Measurements from ENCODE around the gene PIGK.
"Not testable (repeated sequence)": the region's sequence is repeated elsewhere in the genome, so short reads cannot be mapped to it uniquely, and the experiment has no call there.

PIGK gene

DNA sequence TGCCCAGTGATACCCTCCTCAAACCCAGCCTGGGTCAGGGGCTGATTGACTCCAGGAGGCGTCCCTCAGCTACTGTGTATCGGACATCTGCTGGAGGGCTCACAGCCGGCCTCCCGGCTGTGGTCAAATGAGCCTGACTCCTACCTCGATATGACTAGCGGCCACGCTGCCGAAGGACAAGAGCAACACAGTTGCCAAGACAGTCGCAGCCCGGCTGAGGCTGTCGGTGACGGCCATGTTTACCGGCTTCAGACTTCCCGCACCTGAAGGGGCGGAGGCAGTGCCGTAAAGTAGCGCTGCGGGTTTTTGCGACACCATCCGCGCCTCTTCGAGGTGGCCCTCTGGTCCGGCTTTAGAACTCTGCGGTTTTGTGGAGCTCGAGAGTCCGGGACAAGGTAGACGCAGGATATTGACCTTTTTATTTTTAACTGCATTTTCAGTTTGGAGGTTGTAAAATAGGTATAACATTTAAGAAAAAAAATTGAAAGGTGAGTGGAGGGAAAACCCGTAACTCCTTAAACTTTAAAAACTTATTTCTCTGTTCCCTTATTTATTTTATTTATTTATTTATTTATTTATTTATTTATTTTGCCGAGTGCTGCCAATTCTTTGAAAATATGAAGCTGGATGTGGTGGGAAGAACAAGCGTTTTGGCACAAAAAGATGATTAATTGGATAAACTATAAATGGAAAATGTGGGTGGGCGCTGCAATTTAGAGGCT, at the start of gene PIGK:
Gene PIGK (minus strand): TSS at position 265 of the 722 bp plus-strand sequence. CDS start 28 bp downstream, at position 237.
- peak; percentile 51 for DNase-seq

DNA sequence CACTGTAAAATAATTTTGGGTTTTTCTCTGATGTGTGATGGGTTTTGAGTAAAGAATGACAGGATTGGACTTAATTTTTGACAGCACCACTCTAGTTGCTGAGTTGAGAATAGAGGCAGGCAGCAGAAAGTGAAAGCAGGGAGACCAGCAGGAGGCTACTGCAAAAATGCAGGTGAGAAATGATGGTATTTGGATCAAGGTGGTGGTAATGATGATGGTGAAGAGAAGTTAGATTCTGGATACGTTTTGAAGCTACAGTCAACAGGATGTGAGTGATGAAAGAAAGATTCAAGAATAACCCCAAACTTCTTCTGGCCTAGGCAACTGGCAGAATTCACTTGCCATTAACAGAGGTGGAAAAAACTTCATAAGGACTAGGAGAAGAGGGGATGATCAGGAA, 47.8 kb upstream of the PIGK start:
- no peak for DNase-seq

DNA sequence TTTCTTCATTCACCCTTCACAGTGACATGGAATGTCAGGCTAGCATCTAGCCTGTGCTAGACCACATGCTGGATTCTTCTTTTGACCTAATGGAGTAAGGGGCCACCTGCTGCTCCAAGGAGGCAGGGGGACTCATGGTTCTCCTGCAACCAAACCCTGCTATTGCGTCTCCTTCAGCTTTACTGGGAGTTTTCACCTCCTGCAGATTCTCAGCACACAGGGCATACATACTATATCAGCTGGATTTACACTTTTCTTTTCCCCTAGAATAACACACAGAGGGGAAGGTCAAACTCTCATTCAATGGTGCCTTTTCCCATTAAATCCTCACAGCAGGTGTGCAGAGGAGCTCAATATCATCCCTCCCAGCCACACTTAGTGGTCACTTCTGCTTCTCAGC, 46.0 kb upstream of the PIGK start:
- no peak for DNase-seq

DNA sequence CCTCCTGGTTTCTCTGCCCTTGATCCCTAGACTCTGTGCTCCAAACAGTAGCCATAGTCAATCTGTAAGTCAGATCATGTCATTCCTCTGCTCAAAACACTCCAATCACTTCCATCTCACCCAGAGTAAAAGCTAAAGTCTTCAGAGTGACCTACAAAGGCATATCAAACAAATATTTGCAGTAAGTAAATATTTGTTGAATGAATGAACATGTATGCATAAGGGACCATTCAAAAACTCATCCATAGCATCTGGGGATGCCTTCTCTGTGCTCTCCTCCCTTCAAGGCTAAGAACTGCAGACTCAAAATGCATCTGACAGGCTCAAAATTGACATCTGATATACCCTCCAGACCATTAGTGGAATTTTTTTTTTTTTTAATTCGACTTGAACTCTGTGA, 44.5 kb upstream of the PIGK start:
- DNase-seq = no peak

DNA sequence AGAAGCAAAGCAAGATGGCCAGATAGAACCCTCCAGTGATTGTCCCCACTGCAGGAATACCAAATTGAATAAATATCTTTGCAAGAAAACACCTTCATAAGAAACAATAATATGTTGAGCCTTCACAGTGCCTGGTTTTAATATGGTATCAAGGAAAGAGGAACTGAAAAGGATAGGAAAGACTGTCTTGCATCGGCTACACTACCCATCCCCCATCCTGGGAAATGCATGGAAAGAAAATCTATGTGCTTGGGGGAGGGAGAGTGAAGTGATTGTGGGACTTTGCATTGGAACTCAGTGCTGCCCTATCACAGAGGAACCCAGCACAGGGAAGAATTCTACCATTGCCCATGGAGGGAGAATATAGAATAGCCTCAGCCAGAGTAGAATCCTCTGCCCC, 34.0 kb upstream of the PIGK start:
- DNase-seq = no peak

DNA sequence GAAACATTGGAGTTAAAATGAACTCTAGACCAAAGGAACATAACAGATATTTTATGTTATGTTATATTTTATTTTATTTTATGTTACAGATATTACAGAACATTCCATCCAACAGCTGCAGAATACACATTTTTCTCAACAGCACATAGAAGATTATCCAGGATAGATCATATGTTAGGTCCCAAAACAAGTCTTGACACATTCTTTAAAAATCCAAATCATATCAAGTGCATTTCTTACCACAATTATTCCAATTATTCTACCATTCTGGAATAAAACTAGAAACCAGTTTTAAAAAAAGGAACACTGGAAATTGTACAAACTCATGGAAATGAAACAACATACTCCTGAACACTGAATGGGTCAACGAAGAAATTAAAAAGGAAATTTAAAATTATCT, 30.9 kb upstream of the PIGK start:
- no peak for DNase-seq

DNA sequence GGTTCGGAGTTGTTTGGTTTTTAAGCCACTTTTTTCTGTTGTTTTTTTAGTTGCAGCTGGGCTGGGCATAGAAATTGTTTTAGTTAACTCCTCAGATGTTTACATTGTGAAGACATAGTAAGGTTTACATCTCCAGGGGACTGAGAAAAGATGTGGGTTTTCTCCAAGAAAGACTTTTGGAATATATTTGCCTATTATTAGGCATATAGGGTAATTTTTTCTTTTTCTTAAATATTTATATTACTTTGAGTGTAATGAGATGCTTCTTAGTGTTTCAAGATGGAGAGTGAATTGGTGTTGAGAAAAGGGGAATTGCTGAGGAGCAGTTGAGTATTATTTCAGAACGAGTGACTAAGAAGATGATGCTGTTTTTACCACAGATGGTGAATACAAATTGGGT, 26.6 kb upstream of the PIGK start:
- no peak for DNase-seq

DNA sequence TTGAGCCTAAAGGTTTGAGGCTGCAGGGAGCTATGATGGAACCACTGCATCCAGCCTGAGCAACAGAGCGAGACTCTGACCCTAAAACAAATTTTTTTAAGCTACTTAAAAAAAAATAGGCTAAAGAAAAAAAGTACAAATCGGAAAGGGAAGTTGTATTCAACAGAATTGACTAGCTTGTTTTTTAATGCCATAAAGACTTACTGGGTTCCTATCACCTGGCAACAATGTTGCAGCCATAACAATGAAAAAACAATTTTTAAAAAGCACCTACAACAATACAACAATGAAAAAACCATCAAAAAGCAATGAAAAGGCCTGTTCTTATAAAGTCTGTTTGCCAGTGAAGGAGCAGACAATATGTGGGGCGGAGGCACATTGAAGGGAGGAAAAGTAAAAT, 20.1 kb upstream of the PIGK start:
- no peak for DNase-seq

DNA sequence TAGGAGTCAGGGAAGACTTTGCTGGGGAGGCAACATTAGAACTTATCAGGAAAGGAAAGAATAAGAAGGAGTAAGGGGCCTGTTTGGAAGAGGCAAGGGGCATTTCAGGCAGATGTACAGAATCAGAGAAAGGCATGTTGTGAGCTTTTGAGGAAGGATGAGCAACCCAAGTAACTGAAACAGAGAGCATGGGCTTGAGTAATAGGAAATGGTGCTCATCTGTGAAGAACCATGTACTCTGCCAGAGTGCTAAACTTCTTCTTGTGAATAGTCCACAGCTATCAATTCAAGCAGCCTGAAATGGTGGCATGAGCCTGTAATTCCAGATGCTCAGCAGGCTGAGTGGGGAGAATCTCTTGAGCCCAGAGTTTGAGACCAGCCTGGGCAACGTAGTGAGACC, 19.2 kb upstream of the PIGK start:
- DNase-seq = no peak

DNA sequence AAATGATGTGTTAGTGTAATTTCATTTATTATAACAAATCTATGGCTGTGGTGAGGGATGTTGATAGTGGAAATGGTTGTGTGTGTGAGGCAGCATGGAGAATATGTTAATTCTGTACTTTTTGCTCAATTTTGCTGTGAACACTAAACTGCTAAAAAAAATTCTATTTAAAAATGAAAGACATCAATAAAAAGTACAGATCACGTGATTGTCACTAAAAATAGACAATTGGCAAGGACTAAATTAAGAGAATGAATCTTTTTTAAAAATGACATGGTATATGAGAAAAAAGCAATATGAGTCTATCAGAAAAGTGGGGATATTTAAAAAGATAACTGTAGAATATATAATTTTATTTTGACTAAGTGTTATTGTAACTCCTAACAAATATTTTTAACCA, 15.7 kb upstream of the PIGK start:
- no peak for DNase-seq

DNA sequence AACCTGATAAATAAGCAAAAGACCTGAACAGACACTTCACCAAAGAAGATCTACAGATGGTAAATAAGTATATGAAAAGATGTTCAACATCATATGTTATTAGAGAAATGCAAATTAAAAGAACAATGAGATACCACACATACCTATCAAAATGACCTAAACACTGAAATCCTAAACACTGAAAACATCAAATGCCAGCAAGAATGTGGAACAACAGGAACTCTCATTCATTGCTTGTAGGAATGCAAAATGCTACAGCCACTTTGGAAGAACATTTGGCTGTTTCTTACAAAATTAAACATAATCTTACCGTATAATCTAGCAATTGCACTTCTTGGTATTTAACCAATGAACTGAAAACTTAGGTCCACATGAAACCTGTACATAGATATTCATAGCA, 14.9 kb upstream of the PIGK start:
- DNase-seq = no peak

DNA sequence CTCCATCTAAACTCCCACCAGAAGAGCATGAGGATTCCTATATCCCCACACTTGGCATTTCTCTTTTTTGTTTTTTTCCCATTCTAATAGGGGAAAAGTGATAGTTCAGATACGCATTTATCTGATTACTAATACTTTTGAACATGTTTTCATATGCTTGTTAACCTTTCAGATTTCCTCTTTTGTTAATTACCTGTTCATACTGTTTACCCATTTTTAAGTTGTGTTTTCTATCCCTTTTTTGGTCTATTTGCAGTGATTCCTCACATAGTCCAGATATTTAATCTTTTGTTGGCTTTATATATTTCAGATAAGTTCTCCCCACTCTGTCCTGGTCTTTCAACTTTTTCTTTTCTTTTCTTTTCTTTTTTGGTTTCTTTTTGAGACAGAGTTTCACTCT, 13.6 kb upstream of the PIGK start:
- DNase-seq = no peak

DNA sequence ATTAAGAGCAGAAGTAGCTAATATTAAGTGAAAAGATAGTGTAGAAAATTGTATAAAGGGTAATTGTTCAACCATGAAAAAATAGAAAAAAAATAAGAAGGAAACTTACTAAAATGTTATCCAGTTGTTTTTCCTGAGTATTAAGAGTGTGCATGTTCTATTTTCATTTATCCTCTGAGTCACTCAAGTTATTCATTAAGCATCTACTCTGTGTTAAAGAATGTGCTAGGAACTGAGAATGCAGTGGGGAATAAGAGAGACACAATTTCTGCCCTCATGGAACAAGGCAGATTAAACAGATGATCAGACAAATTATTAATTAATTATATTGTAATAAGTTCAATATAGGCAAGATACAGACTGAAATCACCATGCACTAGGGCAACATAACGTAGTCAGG, 10.8 kb upstream of the PIGK start:
- DNase-seq = no peak

DNA sequence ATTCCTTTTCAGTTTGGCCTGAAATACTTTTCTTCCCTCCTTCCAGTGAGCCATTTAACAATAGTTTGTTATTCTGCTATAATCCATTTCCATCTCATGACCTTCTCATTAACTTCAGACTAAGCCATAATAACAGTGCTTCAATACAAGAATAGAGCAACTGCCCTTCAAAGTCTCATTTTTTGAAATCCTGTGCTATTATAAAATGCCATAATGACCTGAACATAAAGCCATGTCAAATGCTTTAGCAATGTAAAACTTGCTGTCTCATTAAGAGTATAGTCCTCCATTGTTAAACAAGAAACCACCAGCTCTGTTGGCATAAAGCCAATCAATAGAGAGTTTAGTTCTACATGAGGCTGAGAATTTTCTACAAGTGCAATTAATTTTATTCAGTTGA, 9.6 kb upstream of the PIGK start:
- DNase-seq = no peak

DNA sequence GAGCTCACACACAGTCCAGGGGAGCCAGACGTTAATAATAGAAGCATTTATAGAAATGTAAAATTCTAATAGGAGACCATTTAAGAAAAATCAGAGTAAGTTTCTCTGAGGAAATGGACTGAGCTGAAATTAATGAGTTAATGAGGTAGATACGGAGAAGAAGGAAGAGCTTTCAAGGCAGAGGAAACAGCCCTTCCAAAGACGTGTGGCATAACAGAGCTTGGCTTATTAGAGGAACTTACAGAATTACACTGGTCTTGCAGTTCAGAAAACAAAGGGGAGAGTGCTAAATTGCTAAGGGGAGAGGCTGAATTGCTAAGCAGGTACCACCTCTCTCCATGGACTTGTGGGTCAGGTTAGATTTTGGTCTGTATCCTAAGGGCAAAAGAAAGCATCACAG, 8.2 kb upstream of the PIGK start:
- DNase-seq = no peak

DNA sequence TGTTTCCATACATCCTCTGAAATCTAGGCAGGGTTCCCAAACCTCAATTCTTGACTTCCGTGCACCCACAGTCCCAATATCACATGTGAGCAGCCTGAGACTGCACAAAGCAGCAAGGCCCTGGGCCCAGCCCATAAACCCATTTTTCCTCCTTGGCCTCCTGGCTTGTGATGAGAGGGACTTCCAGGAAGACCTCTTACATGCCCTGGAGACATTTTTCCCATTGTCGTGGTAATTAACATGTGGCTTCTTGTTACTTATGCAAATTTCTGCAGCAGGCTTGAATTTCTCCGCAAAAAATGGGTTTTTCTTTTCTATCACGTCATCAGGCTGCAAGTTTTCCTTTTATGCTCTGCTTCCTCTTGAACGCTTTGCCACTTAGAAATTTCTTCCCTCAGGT, 3.3 kb upstream of the PIGK start:
- no peak for DNase-seq

DNA sequence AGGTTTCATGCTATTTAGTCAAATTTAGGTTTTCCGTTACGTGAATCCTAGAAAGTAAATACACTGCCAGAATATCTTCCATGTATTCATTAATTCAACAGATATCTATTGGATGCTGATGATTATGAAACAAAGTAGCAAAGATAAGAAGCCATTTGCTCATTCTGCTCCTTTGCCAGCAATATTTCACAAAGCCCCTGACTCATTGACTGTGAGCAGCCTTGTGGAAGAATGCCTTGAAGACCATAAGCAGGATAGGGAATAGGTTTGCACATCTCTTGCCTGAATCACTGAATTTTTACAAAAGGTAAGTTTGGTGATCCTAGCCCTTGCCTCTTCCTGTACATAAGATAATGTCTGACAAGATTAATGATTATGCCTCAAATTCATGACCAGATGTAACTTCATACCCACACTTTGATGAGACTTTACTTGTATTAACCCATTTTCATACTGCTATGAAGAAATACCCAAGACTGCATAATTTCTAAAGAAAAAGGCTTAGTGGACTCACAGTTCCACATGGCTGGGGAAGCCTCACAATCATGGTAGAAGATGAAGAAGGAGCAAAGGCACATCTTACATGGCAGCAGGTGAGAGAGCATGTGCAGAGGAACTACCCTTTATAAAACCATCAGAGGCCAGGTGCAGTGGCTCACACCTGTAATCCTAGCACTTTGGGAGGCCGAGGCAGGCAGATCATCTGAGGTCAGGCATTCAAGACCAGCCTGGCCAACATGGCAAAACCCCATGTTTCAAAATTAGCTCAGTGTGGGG, 1.6 kb upstream of the PIGK start:
- no peak for DNase-seq

DNA sequence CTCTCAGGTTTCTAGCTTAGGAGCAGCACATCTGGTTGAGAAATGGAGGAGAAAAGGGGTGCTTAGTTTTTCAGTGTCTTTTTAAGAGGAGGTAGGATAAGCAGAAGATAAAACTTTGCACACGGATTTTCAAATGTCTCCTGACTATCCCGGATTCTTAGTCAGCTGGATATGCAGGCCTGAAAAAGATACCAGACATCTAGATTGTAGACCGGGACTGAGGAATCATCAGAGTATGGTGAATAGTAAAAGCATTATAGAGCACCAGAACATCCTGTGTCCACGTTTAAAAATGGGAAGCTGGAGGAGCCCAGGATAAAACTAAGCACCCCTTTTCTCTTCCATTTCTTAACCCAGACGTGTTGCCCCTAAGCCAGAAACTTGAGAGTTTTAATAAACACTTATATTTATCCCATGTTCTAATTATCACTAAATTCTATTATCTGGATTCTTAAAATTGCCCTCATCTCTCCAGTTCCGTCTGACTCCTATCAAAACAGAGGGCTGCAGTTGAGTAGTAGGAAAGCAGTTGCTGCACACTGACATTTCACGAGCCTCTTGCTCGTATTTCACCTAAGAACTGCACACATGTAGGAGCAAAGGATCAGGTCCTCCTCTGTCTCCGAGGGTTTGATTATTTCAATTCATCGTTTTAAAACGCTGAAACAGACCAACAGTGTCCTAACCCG, 609 bp downstream of the PIGK start:
- no peak for DNase-seq

DNA sequence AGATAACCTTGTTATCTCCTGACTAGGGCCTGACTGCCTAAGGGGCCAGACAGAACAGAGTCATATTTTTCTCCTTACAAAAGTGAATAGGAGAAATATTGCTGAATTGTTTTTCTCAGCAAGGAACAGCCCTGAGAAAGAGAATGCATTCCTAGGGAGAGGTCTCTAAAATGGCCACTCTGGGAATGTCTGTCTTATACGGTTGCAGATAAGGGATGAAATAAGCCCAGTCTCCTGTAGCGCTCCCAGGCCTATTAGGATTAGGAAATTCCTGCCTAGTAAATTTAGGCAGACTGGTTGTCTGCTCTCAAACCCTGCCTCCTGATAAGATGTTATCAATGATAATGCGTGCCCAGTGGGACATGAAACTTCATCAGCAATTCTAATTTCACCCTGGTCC, 15.2 kb downstream of the PIGK start:
- DNase-seq = not testable (repeated sequence)

DNA sequence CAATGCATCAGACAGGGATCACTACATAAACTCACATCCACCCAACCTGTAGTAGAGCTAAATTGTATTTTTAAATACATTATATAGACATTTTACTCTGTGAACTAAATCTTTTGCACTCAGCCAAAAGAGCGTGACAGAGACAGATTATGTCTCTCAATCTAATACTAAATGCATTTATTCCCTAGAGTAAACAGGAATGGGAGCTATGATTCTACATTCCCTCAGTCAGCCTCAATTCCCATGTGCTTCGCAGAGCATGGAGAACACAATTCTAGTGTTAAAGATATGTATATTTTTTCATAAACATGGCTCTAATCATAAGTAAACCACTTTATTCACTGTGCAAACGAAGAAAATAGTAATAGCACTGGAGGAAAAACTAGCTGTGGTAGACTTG, 16.5 kb downstream of the PIGK start:
- no peak for DNase-seq

DNA sequence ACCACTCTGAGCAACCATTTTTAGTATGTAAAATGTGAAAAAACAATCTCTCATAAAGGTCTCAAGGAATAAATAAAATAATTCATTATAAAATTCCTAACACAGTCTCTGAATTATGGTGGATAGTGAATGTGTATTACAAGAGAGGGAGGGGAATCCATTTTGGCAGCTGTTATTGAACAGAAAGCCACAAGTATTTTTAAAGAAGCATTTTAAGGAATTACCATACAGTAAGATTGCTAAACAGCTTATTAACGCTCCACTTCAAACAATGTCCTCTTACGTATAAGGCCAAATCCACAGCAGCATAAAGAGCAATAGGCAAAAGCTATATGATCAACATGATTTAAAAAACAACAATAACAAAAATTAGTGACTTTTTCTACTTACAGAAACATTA, 18.4 kb downstream of the PIGK start:
- no peak for DNase-seq

DNA sequence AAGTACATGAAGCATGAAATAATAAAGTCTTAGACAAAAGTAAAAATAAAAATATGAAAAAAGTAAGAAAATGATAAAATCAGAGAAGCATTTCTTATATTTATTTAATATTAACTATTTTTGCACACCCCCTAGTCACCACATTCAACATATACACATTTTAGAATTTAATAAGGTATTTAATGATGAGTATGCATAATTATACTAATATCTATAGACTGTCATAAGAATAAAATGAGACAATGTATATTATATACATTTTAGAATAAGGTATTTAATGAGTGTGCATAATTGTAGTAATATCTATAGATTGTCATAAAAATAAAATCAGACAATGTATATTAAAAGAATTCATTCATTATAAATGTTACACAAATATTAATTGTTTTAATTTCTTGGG, 18.9 kb downstream of the PIGK start:
- no peak for DNase-seq

DNA sequence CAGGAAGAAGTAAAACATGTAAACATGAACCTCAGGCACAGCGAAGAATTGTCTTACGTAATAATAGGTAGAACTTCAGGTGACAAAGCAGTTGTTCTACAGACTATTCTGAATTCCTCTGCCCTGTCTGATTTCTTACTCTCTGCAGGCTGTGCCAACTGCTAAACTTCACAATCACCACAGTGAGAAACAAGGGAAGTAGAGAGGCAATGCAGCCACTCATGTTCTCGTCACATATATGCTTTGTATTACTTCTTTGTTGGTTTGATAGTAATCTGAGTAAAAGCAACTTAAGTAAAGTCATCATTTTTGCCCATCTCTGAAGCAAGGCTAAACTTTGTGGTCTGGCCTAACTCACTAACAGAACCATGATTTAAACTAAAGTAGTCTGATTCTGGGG, 21.9 kb downstream of the PIGK start:
- DNase-seq = no peak

DNA sequence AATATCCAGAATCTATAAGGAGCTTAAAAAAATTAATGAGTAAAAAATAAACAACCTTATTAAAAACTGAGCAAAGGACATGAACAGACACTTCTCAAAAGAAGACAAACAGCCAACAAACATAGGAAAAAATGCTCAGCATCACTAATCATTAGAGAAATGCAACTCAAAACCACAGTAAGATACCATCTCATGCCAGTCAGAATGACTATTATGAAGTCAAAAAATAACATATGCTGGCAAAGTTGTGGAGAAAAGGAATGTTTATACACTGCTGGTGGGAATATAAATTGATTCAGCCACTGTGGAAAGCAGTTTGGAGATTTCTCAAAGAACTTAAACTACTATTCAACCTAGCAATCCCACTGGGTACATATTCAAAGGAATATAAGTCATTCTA, 25.3 kb downstream of the PIGK start:
- DNase-seq = no peak

Data from NCI-H2107 (cell line).